GM21447 (cell line): Measurements from ENCODE around the gene CST4.
A peak's percentile ranks its signal among the peaks of the same experiment; 100 is the strongest.
"Not testable (repeated sequence)": the region's sequence is repeated elsewhere in the genome, so short reads cannot be mapped to it uniquely, and the experiment has no call there.

Experiments used
- ATAC-seq: cut with Tn5 transposase; IDR thresholded peaks from one replicate; pipeline ENCODE4 v1.9.1; 2021; ENCODE audit not compliant: unreplicated experiment

CST4 gene

DNA sequence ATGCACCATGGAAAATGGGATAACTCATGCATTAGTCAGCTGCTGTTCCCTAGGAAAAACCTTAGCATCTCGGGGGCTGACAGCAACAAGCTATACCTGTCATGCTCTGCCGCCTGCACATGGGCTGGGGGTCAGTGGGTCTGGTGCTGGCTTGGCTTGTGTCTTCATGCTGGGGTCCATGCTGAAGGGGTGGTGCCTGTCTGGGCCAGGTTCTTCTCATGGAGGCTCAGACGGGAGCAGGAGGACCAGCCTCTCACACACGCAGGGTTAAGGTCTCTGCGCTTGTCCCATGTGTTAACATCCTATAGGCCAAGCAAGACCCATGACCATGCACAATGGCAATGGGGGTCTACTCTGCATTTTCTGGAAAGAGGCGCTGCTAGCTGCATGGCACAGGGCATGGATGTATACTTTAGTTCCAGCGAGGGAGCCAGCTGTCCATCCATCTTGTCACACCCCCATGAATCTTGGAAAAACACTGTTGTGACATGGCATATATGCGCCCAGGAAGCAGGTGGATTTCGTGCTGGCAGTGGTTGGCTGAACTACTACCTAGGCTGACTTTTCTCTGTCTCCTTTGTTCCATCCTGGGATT is 26.5 kb downstream of the CST4 start:
- ATAC-seq, result no peak

GRCh38 chr20:23661002-23661429 is 27.8 kb downstream of the CST4 start:
- ATAC-seq, result no peak

DNA sequence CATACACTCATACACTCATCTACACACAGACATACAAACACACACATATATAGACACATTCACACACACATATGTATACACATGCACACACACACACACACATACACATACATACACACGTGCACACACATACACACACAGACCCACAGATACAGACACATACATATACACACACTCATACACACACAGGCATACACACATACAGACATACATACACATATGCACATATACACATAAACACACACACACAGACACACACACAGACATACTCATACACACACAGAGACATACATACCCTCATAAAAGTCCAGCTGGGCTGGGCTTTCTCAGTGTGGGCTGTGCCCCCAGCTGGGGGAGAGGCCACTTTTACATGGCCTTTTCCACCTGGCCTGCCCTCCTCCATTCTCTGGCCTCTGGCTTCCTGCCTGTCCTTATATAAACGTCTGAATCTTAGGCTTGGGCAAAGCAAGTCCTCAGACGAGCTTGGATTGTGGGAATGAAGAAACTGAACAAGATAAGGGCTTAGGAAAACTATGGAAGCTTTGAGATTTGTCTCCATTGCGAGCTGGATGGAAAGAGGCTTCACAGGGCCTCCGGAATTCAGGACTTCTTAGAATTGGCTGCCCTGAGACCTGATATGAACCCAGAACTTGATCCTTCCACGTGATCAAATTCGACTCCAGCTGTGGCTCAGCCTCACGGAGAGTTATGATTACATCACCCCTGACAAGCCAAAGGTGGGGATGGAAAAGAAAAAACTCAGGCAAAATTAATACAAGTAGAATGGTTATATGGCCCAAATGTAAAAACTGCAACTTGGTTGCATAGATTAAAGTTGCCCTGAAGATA is 28.6 kb downstream of the CST4 start:
- ATAC-seq, result no peak

GRCh38 chr20:23659610-23659988 is 29.2 kb downstream of the CST4 start:
- not testable (repeated sequence) for ATAC-seq

DNA sequence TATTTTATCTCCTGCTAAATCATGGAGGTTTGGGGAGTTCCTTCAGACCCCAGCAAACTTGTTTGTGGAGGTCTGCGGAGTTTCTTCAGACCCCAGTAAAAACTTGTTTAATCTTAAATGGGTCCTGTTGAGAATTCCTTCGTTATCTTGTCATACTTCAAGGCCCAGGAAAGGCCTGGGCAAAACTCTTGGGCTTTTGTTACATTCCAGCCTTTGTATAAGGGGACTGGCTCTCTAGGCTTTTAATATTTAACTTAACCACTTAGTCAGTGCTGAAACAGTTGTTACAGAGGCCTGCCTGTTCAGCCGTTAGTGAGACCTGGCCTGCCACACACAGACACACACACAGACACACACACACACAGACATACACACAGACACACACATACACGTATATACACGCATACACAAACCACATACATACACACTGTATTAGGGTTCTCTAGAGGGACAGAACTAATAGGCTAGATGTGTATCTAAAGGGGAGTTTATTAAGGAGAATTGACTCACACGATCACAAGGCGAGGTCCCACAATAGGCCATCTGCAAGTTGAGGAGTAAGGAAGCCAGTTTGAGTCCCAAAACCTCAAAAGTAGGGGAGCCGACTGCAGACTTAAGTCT is 29.7 kb downstream of the CST4 start:
- no peak for ATAC-seq

DNA sequence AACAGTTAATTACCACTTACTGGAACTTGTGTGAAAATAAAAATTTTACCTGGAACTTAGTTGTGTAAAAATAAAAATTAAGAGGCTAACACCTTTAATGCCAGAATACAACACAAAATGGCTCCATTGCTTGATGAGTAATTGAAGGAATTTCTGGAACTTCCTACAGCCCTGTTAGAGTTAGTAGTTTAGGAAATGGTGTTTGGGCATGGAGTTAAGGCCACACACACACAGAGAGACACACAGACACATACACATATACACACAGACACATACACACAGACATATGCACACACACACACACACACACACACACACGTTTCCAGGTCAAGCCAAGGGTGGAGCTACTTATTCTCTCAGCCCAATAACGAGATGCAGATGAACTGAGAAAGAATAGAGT is 30.5 kb downstream of the CST4 start:
- no peak for ATAC-seq

DNA sequence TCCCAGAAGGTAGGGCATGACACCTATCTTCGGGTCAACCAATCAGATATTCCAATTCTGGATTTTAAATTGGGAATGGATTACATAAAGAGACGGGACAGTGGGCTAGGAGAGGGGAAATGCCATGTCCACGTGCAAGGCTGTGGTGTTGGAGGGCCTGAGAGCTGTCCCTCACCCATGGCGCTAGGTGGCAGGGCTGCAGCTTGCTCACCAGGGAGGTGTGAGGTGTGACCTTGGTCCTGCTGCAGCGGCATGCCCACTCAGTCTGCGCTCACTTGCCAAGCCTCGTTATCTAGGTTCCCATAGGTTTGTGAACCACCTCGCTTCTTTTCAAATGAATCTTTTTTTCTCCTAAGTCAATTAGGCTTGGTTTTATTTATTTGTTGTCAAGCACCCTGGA is 31.6 kb downstream of the CST4 start:
- ATAC-seq, result no peak

DNA sequence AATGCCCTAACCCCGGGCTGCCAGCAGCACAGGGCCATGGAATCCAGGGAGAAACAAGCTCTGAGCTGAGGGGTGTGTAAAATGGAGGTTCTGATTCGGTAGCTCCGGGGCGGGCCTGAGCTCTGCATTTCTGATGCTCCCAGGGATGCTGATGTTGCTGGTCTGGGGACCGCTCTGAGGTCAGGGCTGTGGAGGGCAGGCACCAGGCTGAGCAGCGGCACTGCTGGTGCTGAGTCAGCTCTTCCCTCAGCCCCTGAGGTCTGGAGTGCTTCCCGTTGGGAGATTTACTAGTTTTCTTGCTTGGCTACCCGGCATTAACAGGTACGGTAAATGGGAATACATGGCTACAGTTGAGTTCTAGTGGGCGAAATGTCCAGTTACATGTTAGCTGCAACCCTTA is 32.5 kb downstream of the CST4 start:
- ATAC-seq, result no peak

DNA sequence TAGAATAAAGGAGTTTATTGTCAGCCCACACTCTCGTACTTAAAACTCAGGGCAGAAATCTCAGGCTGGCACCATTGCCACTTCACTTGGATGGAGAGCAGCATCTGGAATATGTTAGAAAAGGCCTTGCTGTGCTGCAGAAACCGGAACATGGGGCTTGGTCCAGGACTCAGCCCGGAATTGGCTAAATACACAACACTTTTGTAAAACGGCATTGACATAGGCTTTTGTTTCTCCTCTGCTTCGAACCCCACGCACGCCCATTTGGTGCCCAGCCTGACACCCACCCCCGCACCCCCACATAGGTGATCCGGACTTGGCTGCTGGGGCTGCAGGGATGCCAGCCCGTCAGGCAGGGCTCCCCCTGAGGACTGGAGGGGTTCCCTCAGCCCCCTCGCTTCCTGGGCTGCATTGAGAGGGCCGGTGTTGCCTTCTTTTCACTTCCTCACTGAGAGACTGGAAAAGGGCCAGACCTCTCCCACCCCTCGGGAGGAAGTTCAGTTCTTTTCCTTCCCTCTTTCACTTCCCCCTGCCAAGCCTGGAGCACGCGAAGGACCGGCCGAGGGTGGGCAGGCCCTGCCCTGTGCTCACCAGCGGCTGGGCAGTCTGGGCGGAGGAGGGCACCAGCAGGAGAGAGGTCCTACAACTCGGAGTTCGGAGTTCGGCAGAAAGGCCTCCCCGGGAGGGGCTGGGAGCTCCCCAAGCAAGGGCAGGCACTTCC is 33.2 kb downstream of the CST4 start:
- no peak for ATAC-seq

- ATAC-seq, result no peak
Measured at GRCh38 chr20:23654717-23655116, 34.1 kb downstream of the CST4 start.

DNA sequence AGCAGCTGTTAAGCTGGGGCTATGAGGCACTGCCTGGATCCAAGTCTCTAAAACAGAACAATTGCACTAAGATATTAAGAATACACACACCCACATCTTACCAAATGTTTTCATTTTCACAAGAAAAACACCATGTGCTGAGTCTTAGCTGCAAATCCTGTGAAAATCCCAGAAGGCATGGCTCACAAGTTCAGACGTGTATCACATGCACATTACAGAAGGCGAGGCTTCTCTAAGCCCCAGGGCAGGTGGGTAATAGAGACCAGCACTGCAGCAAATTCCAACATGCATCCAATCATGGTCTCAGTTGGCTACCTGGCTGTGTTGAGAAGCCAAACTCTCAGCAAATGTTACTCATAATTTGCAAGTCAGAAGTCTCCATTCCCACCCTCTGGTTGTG is 34.8 kb downstream of the CST4 start:
- no peak for ATAC-seq

DNA sequence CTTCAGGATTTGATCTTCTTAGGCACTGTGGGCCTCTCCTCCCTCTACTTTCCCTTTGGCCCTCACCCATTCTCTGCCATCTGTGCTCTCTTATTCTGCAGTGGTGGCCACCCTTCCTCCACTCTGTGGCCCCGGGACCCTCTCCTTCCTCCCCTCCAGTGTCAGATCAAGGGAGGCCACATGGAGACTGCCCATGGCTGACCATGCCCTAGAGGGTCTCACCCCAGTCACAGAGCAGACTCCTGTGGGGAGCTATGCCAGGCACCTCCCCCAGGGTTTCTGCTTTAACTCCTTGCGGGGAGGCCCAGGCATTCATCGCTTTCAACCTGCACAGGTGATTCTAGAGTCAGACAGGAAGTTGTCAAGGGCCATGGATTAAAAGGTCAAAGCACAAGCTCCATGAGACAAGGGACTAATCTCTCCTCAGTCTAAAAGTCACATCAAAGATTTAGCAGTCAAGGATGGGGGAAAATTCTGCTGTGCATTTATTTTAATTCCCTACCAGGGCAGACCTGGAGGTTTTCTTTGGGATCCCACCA is 35.4 kb downstream of the CST4 start:
- ATAC-seq, result no peak

DNA sequence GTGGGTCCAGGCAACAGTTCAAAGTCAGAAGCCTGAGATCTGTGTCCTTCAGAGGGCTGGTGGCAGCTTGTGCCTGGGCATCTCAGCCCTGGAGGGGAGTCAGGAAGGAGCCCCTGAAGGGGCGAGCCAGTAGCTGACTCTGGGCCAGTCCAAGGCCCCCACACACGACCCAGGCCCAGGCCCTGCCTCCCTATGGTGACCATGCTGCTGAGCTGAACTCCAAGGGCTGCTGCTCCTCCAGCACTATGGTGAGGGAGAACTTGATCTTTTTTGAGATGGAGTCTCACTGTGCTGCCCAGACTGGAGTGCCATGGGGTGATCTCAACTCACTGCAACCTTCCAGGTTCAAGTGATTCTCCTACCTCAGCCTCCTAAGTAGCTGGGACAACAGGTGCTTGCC is 35.9 kb downstream of the CST4 start:
- no peak for ATAC-seq

- no peak for ATAC-seq
Measured at GRCh38 chr20:23652371-23652770, 36.5 kb downstream of the CST4 start.

GRCh38 chr20:23651117-23651516 is 37.7 kb downstream of the CST4 start:
- no peak for ATAC-seq

DNA sequence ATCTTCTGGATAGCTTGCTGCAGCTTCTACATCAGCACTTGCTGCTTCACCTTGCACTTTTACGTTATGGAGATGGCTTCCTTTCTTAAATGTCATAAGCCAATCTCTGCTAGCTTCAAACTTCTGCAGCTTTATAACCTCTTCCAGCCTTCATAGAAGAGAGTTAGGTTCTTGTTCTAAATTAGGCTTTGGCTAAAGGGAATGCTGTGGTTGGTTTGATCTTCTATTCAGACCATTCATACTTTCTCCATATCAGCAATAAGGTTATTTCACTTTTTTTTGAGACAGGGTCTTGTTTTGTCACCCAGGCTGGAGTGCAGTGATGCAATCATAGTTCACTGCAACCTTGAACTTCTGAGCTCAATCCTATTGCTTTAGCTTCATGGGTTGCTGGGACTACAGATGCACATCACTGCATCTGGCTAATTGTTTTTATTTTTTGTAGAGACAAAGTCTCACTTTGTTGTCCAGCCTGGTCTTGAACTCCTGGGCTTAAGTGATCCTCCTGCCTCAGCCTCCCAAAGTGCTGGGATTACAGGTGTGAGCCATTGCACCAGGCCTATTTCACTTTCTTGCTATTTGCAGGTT is 38.9 kb downstream of the CST4 start:
- no peak for ATAC-seq

GRCh38 chr20:23649242-23649641 is 39.6 kb downstream of the CST4 start:
- ATAC-seq, result no peak

- ATAC-seq, result no peak
Measured at GRCh38 chr20:23647346-23647745, 41.5 kb downstream of the CST4 start.

DNA sequence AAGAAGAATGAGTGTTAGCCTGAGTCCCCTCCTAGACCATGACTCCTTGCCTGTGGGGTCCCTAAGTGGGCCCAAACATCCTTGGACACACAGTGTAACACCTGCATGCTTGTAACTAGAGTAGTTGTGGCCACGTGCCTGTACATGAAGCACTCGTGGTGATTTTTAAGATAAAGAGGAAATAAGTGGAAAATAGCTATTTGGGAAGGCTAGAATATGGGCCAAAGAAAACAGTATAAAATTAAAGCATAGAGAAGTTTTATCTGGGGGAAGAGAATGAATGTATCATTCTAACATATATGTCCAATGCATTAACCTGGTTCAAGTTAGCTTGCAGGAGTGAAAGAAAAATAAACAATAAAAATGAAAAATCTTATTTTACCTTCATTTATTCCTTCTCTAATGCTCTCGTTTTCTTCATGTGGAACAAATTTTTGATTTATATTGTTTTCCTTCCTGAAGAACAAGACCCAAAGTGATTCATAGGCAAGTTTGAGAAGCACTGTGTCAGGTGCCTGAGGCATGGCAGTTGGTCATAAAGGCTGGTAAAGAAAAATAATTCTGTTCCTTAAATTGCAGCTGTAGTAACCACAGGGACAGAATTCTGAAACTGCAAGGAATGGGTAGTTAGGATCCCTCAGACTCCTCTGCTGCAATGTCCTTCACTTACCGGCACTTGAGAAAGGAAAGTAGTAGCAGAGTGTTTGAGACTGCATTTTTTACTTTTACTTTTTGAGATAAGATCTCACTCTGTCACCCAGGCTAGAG is 42.5 kb downstream of the CST4 start:
- ATAC-seq, result no peak

DNA sequence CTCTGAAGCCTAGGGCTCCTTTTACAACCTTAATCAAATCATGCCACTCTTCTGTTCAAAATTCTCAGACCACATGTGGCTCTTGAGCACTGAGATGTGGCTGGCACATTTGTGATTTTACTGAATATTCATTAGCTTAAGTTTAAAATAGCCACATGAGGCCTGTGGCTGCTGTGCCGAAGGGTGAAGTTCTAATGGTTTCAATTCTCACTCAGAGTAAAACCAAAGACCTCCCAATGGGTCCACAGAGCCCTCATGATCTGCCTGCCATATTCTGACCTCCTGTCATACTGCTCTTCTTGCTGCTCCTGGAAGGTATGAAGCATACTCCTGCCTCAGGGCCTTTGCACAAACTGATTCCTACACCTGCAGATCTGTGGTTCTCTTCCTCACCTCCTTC is 43.3 kb downstream of the CST4 start:
- ATAC-seq, result peak; percentile 35
